ENCODE data around the gene FANCE.
"Not testable (repeated sequence)": the region's sequence is repeated elsewhere in the genome, so short reads cannot be mapped to it uniquely, and the experiment has no call there.

The FANCE gene

DNA sequence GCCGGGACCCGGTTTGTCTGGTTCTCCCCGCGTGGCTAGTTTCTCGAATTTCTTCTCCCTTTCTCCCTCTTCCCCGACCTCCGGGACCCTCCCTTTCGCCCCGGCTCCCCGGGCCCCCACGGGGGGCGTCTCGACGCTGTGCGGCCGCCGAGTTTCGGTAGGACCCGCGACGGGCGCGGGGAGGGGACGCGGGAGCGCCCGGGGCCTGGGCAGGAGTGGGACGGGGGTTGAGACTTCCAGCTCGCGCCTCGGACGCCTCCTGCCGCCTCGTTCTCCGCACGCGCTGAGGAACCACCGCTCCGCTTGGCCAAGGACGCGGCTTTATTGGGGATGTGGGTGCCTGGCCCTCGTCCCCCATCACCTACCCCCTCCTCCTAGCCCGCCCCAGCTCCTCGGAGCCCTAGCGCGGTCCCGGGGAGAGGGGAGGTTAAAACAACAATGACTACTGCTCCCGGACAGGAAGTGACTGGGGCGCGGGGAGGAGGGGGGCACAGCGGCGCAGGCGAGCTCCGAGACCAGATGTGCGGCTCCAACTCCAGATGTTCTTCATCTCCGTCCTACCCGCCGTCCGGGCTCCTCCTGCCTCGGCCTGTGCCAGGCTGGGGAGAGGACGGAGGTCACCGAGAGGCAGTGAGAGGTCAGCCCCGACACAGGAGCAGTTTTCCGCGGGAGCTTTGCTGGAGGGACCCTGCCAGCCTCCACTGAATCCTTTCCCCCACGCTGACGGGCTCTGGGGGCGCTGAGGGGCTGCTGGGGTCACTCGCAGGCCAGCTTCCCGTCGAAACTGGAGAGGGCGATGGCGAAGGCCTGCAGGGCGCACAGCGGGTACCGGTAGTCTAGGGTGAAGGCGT lies 45.7 kb downstream of the FANCE start:
- DNase-seq (ENCODE audit: low spot score): peak; percentile 48

DNA sequence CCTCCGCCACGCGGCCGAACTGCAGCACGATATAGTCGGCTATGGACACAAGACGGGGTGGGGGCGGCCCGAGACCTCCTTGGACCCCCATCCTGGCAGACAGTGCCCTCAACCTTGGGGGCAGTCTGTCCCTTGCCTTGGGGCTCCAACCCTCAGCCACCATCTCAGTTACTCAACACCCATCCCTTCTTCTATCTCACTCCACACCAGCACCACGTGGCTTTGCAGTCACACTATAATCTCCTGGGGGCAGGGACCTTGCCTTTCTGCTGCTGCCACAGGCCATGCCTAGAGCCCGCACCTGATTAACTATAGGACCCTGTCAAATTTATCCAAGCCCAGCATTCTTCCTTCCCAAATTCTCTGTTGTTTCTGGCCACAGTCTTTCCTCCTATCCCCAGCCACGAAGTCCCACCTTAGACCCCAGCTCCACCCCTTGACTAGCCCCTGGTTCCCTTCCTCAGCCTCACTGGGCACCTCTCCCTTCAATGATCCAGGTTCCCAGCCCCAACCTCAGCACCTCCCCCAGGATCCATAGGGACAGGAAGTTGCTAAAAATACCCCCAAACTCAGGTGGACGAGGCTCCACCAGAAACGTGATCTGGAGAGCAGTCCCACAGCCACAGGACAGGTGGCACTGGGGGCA lies 46.4 kb downstream of the FANCE start:
- DNase-seq (ENCODE audit: low spot score): no peak

DNA sequence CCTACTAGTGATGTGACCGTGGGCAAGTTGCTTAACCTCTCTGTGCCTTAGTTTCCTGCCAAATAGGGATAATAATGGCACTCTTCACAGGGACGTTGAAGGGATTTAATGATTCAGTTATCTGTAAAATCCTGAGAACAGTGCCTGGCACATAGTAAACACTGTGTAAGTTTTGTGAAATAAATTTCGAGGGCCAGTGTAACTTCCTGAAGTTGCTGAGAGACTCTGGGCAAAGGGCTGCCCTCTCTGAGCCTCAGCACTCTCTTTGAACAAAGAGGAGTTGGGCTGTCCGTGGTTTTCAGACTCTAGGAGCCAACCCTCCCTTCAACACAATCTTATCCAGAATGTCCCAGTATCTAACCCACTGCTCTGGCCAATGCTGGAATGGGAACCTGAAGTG lies 47.2 kb downstream of the FANCE start:
- DNase-seq (ENCODE audit: low spot score): no peak

DNA sequence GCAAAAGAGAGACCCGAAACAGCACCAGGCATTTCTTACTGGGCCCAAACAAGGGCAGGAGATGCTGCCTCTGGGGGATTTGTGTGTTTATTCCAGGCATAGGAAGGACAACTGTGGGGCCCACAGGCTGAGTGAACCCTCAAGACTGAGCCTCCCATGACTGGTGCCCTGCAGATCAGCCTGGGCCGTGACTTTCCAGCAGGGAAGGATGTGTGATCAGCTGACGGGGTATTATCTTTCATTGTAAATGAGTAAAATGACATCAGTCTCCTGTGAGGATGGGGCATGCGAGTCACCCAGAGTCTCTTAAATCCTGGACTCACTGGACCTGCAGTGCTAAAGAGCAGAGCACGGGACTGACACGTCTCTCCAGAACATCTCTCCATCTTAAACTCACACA lies 48.6 kb downstream of the FANCE start:
- no peak for DNase-seq (ENCODE audit: low spot score)

DNA sequence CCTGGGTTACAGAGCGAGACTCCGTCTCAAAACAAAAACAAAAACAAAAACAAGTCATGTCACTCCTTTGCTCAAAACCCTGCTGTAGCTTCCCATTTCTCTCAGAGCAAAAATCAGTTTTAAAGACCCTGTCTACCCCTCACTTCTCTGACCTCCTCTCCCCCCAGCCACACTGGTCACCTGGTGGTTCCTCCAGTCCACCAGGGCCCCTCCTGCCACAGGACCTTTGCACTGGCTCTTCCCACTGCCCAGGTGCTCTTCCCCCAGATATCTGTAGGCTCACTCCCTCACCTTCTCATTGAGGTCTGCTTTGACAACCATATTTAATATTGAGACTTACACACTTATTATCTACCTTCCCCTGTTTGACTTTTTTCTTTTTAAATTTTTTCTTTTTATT lies 49.6 kb downstream of the FANCE start:
- DNase-seq (ENCODE audit: low spot score): no peak

DNA sequence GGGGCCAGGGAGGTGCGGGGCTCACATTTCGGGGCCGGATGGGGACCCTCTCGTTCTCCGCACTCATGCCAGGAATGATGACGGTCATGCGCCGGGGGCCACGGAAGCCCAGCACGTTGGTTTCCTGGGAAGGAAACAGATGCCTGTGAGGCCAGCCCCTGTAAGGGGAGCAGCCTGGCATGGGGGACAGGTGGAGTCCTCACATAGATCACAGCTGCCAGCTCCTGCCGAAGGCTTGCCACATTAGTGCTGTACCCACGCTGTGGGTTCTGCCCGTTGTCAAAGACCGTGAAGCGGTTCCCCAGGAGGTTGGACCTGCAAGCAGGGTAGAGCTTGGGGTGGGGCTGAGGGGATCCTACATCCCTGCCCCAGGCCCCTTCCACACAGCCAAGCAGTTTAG lies 51.4 kb downstream of the FANCE start:
- no peak for DNase-seq (ENCODE audit: low spot score)

DNA sequence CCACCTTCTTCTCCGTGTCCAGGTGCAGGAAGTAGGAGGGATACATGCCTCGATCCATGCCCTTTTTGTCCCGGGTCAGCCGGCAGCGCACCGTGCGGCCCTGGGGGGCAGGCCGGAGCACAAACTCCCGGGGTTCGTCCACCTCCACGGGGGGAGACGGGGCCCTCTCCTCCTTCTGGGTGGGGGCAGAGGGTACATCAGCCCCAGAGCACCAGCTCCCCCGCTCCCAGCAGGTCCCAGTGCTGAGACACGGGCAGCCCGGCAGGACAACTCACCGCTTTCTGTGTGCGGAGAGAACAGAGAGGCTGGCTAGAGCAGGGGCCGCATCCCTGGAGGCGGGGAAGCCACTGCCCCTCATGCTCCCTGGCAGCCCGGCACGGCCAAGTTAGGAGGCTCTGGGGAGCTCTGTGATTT lies 53.9 kb downstream of the FANCE start:
- no peak for DNase-seq (ENCODE audit: low spot score)

DNA sequence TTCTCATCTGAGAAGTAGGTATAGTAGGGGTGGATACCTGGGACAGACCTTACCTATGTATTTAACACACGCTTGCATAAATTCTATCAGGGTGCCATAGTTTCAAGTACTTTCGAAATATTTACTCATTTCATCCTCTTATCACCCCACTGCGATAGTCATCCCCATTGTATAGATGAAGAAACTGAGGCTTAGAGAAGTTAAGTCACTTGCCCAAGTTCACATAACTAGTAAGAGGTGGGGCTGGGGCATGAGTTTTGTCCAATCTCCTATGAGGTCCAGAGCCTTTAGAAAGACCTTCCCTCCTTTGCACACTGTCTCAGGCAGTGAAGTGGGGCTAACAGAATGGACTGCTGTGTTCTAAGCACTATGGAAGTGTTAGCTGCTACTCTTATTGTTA lies 54.4 kb downstream of the FANCE start:
- DNase-seq (ENCODE audit: low spot score): no peak

DNA sequence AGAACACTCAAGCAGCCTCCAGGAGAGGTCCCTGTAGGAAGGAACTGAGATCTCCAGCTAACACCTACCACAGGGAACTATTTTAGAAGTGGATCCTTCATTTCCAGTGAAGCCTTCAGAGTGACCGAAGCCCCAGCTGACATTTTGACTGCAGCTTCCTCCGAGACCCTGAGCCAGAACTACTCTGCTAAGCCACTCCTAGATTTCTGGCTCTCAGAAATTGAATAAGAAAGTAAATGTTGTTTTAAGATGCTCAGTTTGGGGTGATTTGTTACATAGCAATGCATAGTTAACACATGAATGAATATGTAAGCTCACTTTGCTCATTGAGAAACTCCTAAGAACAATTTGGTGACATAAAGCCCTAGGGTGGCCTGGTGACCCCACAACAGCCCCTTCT lies 55.1 kb downstream of the FANCE start:
- DNase-seq (ENCODE audit: low spot score): no peak

DNA sequence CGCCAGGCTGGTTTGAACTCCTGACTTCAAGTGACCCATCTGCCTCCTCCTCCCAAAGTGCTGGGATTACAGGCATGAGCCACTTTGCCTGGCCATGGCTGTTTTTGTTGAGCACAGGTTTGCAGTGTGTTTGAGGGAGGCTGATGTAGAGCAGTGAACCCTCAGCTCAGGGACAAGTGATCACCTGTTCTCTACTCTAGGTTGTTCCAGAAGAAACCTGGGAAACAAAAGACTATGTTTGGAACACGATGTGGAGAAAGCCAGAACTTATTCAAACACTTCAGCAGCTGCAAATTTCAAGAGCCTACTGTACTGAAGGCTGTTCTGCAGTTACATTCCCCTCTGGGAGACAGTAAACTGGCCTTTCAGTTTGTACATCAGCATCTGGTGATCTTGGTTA lies 55.9 kb downstream of the FANCE start:
- no peak for DNase-seq (ENCODE audit: low spot score)

DNA sequence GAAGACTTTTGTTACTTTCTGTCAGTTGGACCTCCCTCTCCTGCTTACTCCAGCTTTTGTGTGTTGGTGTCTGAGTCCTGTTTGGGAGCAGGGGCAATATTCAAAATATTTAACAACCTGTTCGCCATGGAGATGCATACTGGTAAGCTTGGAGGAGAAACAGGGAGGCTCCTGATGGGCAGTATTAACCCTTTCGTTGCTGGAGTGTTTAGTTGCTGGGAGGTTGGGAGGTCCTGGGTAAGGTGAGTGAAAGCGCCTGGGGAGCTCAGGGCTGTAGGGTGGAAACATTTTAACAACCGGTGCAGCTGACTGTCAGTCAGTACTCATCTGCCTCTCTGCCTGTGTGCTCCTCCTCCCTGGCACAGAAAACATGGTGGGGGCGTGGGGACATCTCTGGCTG lies 56.4 kb downstream of the FANCE start:
- no peak for DNase-seq (ENCODE audit: low spot score)

DNA sequence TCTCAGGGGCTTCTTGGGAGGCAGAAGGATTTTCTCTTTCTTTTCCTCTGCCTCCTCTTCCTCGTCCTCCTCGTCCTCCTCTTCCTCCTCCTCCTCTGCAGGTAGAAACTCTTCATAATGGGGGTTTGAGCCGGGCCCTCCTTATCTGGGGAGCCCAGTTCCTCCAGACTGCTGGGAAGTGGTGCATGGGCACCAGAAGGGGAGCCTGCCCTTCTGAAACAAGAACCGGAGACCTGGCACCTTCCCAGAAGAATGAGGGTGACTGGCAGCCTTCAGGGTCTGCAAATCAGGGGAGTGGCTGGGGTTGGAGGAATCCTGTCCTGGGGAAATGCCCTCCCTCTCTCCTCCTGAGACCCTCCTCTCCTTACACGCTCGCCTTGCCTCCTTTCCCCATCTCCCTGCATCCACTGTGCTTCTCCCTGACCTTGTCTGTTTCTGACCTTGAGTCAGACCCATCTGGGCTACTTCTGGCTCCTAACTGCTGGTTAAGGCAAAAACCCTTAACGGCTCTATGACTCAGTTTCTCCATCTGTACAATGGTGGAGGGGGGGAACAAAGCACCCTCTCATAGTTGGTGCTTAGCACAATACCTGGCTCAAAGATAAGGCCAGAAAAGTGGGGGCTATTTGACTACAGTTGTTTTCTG lies 58.9 kb downstream of the FANCE start:
- no peak for DNase-seq (ENCODE audit: low spot score)

DNA sequence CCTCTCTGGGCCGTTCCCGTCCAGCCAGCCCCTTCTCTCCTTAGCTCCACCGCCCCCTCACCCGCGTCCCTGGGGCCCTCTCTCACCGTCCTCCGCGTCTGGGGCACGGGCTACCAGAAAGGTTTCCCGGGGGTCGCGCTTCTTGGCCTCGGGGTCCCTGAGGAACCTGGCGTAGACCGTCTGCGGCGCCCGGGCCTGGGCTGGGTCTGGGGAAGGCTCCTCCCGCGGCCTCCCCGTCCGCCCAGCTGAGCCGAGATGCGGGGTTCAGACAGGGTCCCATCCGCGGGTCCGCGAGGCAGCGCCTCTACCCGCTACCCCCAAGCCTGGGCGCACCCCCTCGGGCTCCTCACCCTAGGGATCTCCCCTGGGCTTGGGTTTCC lies 59.4 kb downstream of the FANCE start:
- DNase-seq (ENCODE audit: low spot score): no peak

DNA sequence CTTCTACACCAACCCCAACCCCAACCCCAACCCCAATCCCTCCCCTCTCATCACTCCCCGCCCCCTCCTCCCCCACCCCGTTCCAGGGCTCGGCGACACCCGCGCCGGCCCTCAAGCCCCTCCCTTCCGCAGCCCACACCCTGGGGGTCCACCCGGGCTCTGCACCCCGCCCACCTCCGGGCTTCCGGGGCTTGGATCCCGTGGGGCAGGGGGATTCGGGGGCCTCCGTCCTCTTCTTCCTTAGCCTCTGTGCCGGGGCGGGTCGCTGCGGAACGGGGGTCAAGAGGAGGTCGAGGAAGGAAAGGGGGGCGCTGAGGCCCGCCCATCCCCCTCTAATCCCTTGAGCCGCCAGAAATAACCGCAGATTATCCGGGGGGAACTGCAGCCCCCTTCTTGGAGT lies 59.9 kb downstream of the FANCE start:
- DNase-seq (ENCODE audit: low spot score): no peak

DNA sequence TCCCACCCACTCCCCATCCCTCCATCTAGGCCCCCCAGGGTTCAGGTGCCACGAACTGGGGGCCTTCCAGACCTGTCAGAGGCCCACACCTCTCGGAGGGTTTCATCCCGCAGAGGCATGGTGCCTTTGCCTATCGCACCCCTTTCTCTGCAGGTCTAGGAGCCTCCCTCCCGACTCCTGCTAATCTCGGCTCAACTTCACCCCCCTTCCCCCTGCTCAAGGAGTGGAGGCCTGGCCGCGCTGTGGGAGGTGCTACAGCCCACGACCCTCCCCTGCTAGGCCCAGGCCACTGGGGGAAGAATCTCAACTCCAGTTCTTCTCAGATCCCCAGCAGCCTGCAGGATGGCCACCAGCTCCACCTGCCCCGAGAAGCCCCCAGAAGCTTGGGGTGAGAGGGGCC lies 60.6 kb downstream of the FANCE start, which contains the start of gene TULP1:
TULP1 (minus strand) TSS at position 157 of the 400 bp plus-strand sequence; CDS start at position 119, 38 bp downstream.
- no peak for DNase-seq (ENCODE audit: low spot score)

DNA sequence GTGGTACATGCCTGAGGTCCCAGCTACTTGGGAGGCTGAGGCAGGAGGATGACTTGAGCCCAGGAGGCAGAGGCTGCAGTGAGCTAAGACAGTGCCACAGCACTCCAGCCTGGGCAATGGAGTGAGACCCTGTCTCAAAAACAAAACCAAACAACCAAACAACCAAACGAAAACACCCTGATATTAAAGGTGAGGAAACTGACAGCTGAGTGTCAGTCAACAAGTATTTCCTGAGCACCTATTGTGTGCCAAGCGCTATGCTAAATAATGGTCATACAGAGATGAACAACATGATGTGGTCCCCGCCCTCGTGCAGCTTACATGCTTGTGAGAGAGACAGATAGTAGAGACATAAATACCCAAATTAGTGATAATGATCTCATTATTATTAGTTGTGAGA lies 62.4 kb downstream of the FANCE start:
- DNase-seq (ENCODE audit: low spot score): no peak

DNA sequence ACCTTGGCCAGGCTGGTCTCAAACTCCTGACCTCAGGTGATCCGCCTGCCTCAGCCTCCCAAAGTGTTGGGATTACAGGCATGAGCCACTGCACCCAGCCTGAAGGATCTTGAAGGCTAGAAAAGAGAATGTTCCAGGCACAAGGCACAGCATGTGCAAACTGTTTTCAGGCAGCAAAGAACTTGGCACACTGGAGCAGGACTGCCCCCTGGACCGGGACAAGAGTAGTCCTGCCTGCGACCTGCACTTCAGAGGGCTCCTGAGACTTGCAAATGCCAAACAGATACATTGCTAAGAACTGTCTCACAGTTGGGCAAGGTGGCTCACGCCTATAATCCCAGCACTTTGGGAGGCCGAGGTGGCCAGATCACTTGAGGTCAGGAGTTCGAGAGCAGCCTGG lies 63.8 kb downstream of the FANCE start:
- DNase-seq (ENCODE audit: low spot score): not testable (repeated sequence)
